Adrenal gland (tissue), 12 donors: ENCODE data around the gene ANKRD11. TPM values are rescaled to one million over a fixed set of nuclear protein-coding genes. Genes with fewer than 3 reads are reported as not detected.

Source experiments
- DNase-seq, 7 donors: peaks; one replicate each; pipeline ENCODE4 v3.0.0-alpha.2; 2019 to 2020
- H3K27ac ChIP-seq, 5 donors: fragments of 200-600 bp; sonication (generic) in 4 of 5; 1 replicate in 3 of 5; 2 replicates in 2 of 5; pipeline versions ENCODE4 v1.5.1 to v1.8.0; 2016 to 2020; ENCODE audit warnings: mild to moderate bottlenecking in 1 of 5
- H3K27me3 ChIP-seq: fragments of 200-600 bp; 2 replicates; pipeline ENCODE4 v1.8.0; 2021
- H3K36me3 ChIP-seq, 2 donors: fragments of 200-600 bp; replicated peaks in 1 of 2; 1 replicate in 1 of 2; 2 replicates in 1 of 2; pipeline versions ENCODE4 v1.5.1 to v1.8.0; 2018 to 2022
- H3K4me1 ChIP-seq, 2 donors: fragments of 200-600 bp; replicated peaks in 1 of 2; 1 replicate in 1 of 2; 2 replicates in 1 of 2; pipeline versions ENCODE4 v1.5.1 to v1.8.0; 2018 to 2021
- H3K4me3 ChIP-seq, 4 donors: fragments of 200-600 bp; sonication (generic) in 3 of 4; one replicate each; pipeline ENCODE4 v1.5.1; 2016 to 2018
- H3K9me3 ChIP-seq, 3 donors: fragments of 200-600 bp; sonication (generic) in 1 of 3; replicated peaks in 1 of 3; 1 replicate in 2 of 3; 2 replicates in 1 of 3; pipeline versions ENCODE4 v1.5.1 to v1.8.0; 2016 to 2021
- CTCF ChIP-seq, 6 experiments: fragments of 450-650 bp in 4 of 6; fragments of 200-600 bp in 2 of 6; sonication (generic) in 1 of 6; IDR thresholded peaks; 1 replicate in 5 of 6; 2 replicates in 1 of 6; pipeline versions ENCODE4 v1.5.1 to v1.8.0; 2016 to 2021; ENCODE audit warnings: antibody characterized with exemption in 6 of 6, mild to moderate bottlenecking in 2 of 6, moderate library complexity in 1 of 6
- POLR2A ChIP-seq, 2 donors: fragments of 450-650 bp; IDR thresholded peaks; one replicate each; pipeline ENCODE4 v1.6.1; 2017; ENCODE audit warnings: antibody characterized with exemption in 2 of 2, mild to moderate bottlenecking in 2 of 2, moderate library complexity in 1 of 2
- WGBS, 4 donors: extraction: QIAGEN DNeasy Blood & Tissue Kit in 2 of 4; methylation state at CpG; one replicate each; pipeline versions ENCODE4 v1.1.5 to v1.1.7; 2013 to 2017; 5-methylcytosine and 5-hydroxymethylcytosine counted together
- intact Hi-C, 2 donors: fragments of 100-400 bp; cut with DNase I; formaldehyde crosslinking; loops; one replicate each; pipeline versions ENCODE4 v1.14.1 to v1.15.0; 2022 to 2023
- polyA plus RNA-seq, 3 donors: library from polyadenylated mRNA; stranded (reverse); fragments of 200-250 nt in 2 of 3; fragments of 350-450 nt in 1 of 3; fragmentation: Illumina TruSeq in 1 of 3; extraction: RNeasy Lipid Tissue Mini Kit (QIAGEN cat#74804) in 1 of 3; gene quantifications; one replicate each; pipeline ENCODE4 v1.2.3, GENCODE V29; 2013 to 2014
- total RNA-seq, 9 donors: library from RNA; depleted of rRNA in 4 of 9; stranded (reverse); fragments of >200 nt in 4 of 9; fragments of 120-200 nt in 1 of 9; fragmentation: NEBNext Ultra II Directional in 1 of 9; extraction: Animal tissue kit (Norgen Biotek cat#: 25700) in 1 of 9; gene quantifications; one replicate each; pipeline versions ENCODE4 v1.1.0 to v1.2.4, GENCODE V29; 2013 to 2023
- donor health status: healthy with polysubstance abuse.
- donor health status: Bipolar disorder and iron deficiency.
- donor health status: DM: yes; HTN: yes; CAD: no.
- donor health status: DM: no; HTN: no; CAD: no.
- donor health status: DM: no; HTN: no; CAD: no.
- donor health status: DM: yes; HTN: yes; CAD: no.

The ANKRD11 gene
- total and polyA plus RNA-seq, 12 donors = 29.7 to 127 (median 80.1) TPM

GRCh38 chr16:89319886-89320781 lies 170.2 kb downstream of the ANKRD11 start:
- Histone ChIP-seq H3K27me3 (no peaks in the 10 kb centered on the region), H3K4me1 (peaks cover 49 to 97% of the 10 kb centered on the region in 2 donors), H3K4me3 (peak overlapping the region in 1 of 4 donors; percentile 24), H3K9me3 (no peaks in the 10 kb centered on the region), H3K27ac (peak overlapping the region; percentile 86 to 97 (median 88)), H3K36me3 (no peaks in the 10 kb centered on the region)
- peak; percentile 79 to 93 (median 88) for DNase-seq
- intact Hi-C loops = loop anchor here in 1 of 2 donors (10.0 kb wide), 1 partner anchor 185 kb away; the partner anchor contains the start of gene SPG7
- TF ChIP-seq CTCF (IDR thresholded peaks at IDR 0.05) = no peak
- peak in 1 of 2 donors; percentile 65 for TF ChIP-seq POLR2A (IDR thresholded peaks at IDR 0.05)
- 4 to 12% (median 9%) methylated on average over 15 to 32 of the region's 32 CpGs for WGBS, 4 donors

- DNase-seq = no peak
- Histone ChIP-seq H3K36me3 (no peaks in the 10 kb centered on the region), H3K9me3 (no peaks in the 10 kb centered on the region), H3K4me3 (peak overlapping the region in 1 of 4 donors; percentile 4), H3K27ac (peak overlapping the region; percentile 86 to 97 (median 88)), H3K4me1 (peaks cover 49 to 99% of the 10 kb centered on the region in 2 donors), H3K27me3 (no peaks in the 10 kb centered on the region)
- TF ChIP-seq CTCF (IDR thresholded peaks at IDR 0.05) = no peak
- TF ChIP-seq POLR2A (IDR thresholded peaks at IDR 0.05) = no peak
- 73 to 77% methylated on average over 4 of the region's 4 CpGs; no CpG with 5 or more reads in 2 of the 4 donors for WGBS, 4 donors
- intact Hi-C loops = no loop called here
Measured at GRCh38 chr16:89319631-89319885, 170.8 kb downstream of the ANKRD11 start.

- H3K9me3 ChIP-seq = no peaks in the 10 kb centered on the region
- TF ChIP-seq POLR2A (IDR thresholded peaks at IDR 0.05) (no peak), CTCF (IDR thresholded peaks at IDR 0.05) (no peak)
- peaks cover 49 to 99% of the 10 kb centered on the region in 2 donors for H3K4me1 ChIP-seq
- H3K27me3 ChIP-seq = no peaks in the 10 kb centered on the region
- no peak for DNase-seq
- H3K4me3 ChIP-seq = peak overlapping the region in 1 of 4 donors; percentile 4
- 74 to 89% (median 86%) methylated on average over 19 to 28 of the region's 28 CpGs for WGBS, 4 donors
- intact Hi-C loops = no loop called here
- H3K27ac ChIP-seq = peak overlapping the region in 4 of 5 donors; percentile 86 to 97 (median 92)
- no peaks in the 10 kb centered on the region for H3K36me3 ChIP-seq
Measured at GRCh38 chr16:89318871-89319630, 171.3 kb downstream of the ANKRD11 start.

GRCh38 chr16:89318430-89318758 lies 172.0 kb downstream of the ANKRD11 start:
- Histone ChIP-seq H3K9me3 (no peaks in the 10 kb centered on the region), H3K4me1 (peaks cover 49 to 94% of the 10 kb centered on the region in 2 donors), H3K36me3 (no peaks in the 10 kb centered on the region), H3K4me3 (no peak overlapping the region), H3K27me3 (no peaks in the 10 kb centered on the region), H3K27ac (peak overlapping the region in 3 of 5 donors; percentile 88 to 97 (median 95))
- intact Hi-C loops = no loop called here
- TF ChIP-seq POLR2A (IDR thresholded peaks at IDR 0.05) (no peak), CTCF (IDR thresholded peaks at IDR 0.05) (no peak)
- no peak for DNase-seq
- WGBS, 4 donors = 90 to 95% (median 91%) methylated on average over 11 of the region's 11 CpGs
